HL-60 (cell line): ENCODE data around the gene CACNA2D1.

Experiments used
- DNase-seq, 2 experiments: peaks; one replicate each; pipeline ENCODE4 v3.0.0-alpha.2; 2010 to 2020; ENCODE audit warnings: low read depth in 1 of 2, low spot score in 1 of 2
- H3K27ac ChIP-seq: fragments of 250-450 bp; sonication (Bioruptor Pico); replicated peaks from 2 replicates; pipeline ENCODE4 v1.5.1; 2020; ENCODE audit warnings: mild to moderate bottlenecking, moderate library complexity
- H3K27me3 ChIP-seq: fragments of 250-450 bp; sonication (Bioruptor Pico); 2 replicates; pipeline ENCODE4 v1.5.1; 2021; ENCODE audit warnings: mild to moderate bottlenecking, moderate library complexity; ENCODE audit not compliant: insufficient read depth, poor library complexity, severe bottlenecking
- H3K4me3 ChIP-seq: replicated peaks from 2 replicates; pipeline ENCODE4 v1.5.1; 2011; ENCODE audit warnings: mild to moderate bottlenecking, control low read depth, low read length; ENCODE audit not compliant: insufficient read depth
- CTCF ChIP-seq: IDR thresholded peaks from one replicate; pipeline ENCODE4 v1.5.1; 2011; ENCODE audit warnings: low read length, control low read depth, inconsistent platforms; ENCODE audit not compliant: insufficient read depth
- GABPA ChIP-seq: IDR thresholded peaks from 2 replicates; pipeline ENCODE4 v1.6.1; 2012; ENCODE audit warnings: low read depth
- POLR2AphosphoS5 ChIP-seq: IDR thresholded peaks from 2 replicates; pipeline ENCODE4 v1.6.1; 2012; ENCODE audit warnings: low read depth
- REST ChIP-seq: IDR thresholded peaks from 2 replicates; pipeline ENCODE4 v1.6.1; 2012; ENCODE audit warnings: low read depth; ENCODE audit not compliant: insufficient replicate concordance
- SPI1 ChIP-seq: IDR thresholded peaks from 2 replicates; pipeline ENCODE4 v1.6.1; 2012; ENCODE audit warnings: low read depth, mild to moderate bottlenecking, borderline replicate concordance

Gene CACNA2D1

GRCh38 chr7:82050792-82051191 lies 392.8 kb downstream of the CACNA2D1 start:
- no peak overlapping the region for H3K4me3 ChIP-seq
- no peak for DNase-seq
- no peaks in the 10 kb centered on the region for H3K27me3 ChIP-seq
- TF ChIP-seq GABPA (no peak), REST (no peak), CTCF (no peak), POLR2AphosphoS5 (no peak), SPI1 (no peak)
- H3K27ac ChIP-seq = no peak overlapping the region

GRCh38 chr7:82049891-82050533 lies 393.6 kb downstream of the CACNA2D1 start:
- no peak overlapping the region for H3K4me3 ChIP-seq
- no peak for TF ChIP-seq CTCF
- no peak for TF ChIP-seq REST
- TF ChIP-seq GABPA = no peak
- H3K27me3 ChIP-seq = no peaks in the 10 kb centered on the region
- DNase-seq = no peak
- no peak overlapping the region for H3K27ac ChIP-seq

- TF ChIP-seq CTCF (no peak), REST (no peak), POLR2AphosphoS5 (no peak), SPI1 (no peak), GABPA (no peak)
- Histone ChIP-seq H3K4me3 (no peak overlapping the region), H3K27me3 (no peaks in the 10 kb centered on the region), H3K27ac (no peak overlapping the region)
- DNase-seq = no peak
Observed at GRCh38 chr7:82049442-82049841, 394.1 kb downstream of the CACNA2D1 start.
